Endothelial cell of umbilical vein (primary cell): ENCODE measurements around the gene RAB1A. TPM values are rescaled to one million over a fixed set of nuclear protein-coding genes. Genes with fewer than 3 reads are reported as not detected.

ENCODE experiments used
- BruUV-seq: library from RNA; stranded (reverse); fragments of 400-500 nt; replicated peaks from 2 replicates; lab custom pipeline; 2021; lab: Mats Ljungman, UMichigan
- CTCF ChIA-PET: fragments of 300-600, 350-600 bp; sonication (Branson Sonifier 250); formaldehyde crosslinking; loops from one replicate; lab custom pipeline; 2021; ENCODE audit warnings: antibody characterized with exemption, inconsistent platforms; lab: Charles Lee
- POLR2A ChIA-PET: fragments of 300-600, 350-600 bp; sonication (Branson Sonifier 250); formaldehyde crosslinking; loops from one replicate; lab custom pipeline; 2021; ENCODE audit warnings: antibody characterized with exemption, inconsistent platforms; lab: Charles Lee
- DNase-seq: peaks from one replicate; pipeline ENCODE4 v3.0.0-alpha.2; 2011; ENCODE audit warnings: low read depth, low spot score
- FAIRE-seq: peaks from 2 replicates; lab custom pipeline; 2011; peaks lifted over from hg19 to GRCh38; lab: Jason Lieb, UNC
- H2AFZ ChIP-seq: 2 replicates; pipeline ENCODE4 v1.6.0; 2012; ENCODE audit warnings: low read depth, low read length, control low read depth, inconsistent platforms
- H3K27ac ChIP-seq: 2 replicates; pipeline ENCODE4 v1.5.1; 2011; ENCODE audit warnings: low read depth, mild to moderate bottlenecking, control low read depth, low read length, moderate library complexity; ENCODE audit not compliant: insufficient read depth
- H3K27me3 ChIP-seq, 2 experiments: 2 replicates each; pipeline versions ENCODE4 v1.6.0 to v1.6.1; 2011; ENCODE audit warnings: low read length in 2 of 2, mixed read lengths in 1 of 2; ENCODE audit not compliant: control insufficient read depth in 2 of 2, insufficient read depth in 2 of 2
- H3K36me3 ChIP-seq, 2 experiments: 2 replicates in 1 of 2; 3 replicates in 1 of 2; pipeline ENCODE4 v1.5.1; 2011; ENCODE audit warnings: low read length in 2 of 2, mild to moderate bottlenecking in 1 of 2, moderate library complexity in 1 of 2; ENCODE audit not compliant: control insufficient read depth in 2 of 2, insufficient read depth in 2 of 2; ENCODE audit errors: extremely low read depth in 1 of 2
- H3K4me1 ChIP-seq: 3 replicates; pipeline ENCODE4 v1.5.1; 2011; ENCODE audit warnings: mild to moderate bottlenecking, low read length; ENCODE audit not compliant: control insufficient read depth, insufficient read depth; ENCODE audit errors: extremely low read depth
- H3K4me2 ChIP-seq: 2 replicates; pipeline ENCODE4 v1.6.1; 2011; ENCODE audit warnings: low read length, control low read depth, mixed read lengths; ENCODE audit not compliant: insufficient read depth
- H3K4me3 ChIP-seq, 3 experiments: fragments of 200-600 bp in 1 of 3; sonication (generic), shearing (Covaris generic) in 1 of 3; replicated peaks in 1 of 3; 2 replicates each; pipeline ENCODE4 v1.5.1; 2011 to 2016; ENCODE audit warnings: control low read depth in 3 of 3, low read length in 3 of 3, mild to moderate bottlenecking in 2 of 3, inconsistent platforms in 1 of 3, low read depth in 1 of 3, moderate library complexity in 1 of 3; ENCODE audit not compliant: insufficient read depth in 1 of 3
- H3K79me2 ChIP-seq: 2 replicates; pipeline ENCODE4 v1.6.0; 2012; ENCODE audit warnings: low read length, inconsistent platforms; ENCODE audit not compliant: control insufficient read depth, insufficient read depth
- H3K9ac ChIP-seq: replicated peaks from 2 replicates; pipeline ENCODE3; 2011; ENCODE audit warnings: low read length, control low read depth; ENCODE audit not compliant: insufficient read depth; ENCODE audit errors: extremely low read depth
- H3K9me1 ChIP-seq: replicated peaks from 3 replicates; pipeline ENCODE4 v1.6.0; 2011; ENCODE audit warnings: mild to moderate bottlenecking, low read length; ENCODE audit not compliant: control insufficient read depth, insufficient read depth; ENCODE audit errors: extremely low read depth
- H3K9me3 ChIP-seq: replicated peaks from 2 replicates; pipeline ENCODE4 v1.5.1; 2012; ENCODE audit warnings: low read length, inconsistent platforms; ENCODE audit not compliant: control insufficient read depth, insufficient read depth
- H4K20me1 ChIP-seq: replicated peaks from 2 replicates; pipeline ENCODE3; 2011; ENCODE audit warnings: mild to moderate bottlenecking, low read length; ENCODE audit not compliant: control insufficient read depth, insufficient read depth; ENCODE audit errors: extremely low read depth
- CTCF ChIP-seq, 2 donors: IDR thresholded peaks; 1 replicate in 1 of 2; 2 replicates in 1 of 2; pipeline ENCODE4 v1.5.1; 2011; ENCODE audit warnings: low read length in 2 of 2, mild to moderate bottlenecking in 2 of 2, moderate library complexity in 2 of 2, control low read depth in 1 of 2, inconsistent platforms in 1 of 2, low read depth in 1 of 2; ENCODE audit not compliant: insufficient read depth in 1 of 2; ENCODE audit errors: extremely low read depth in 1 of 2
- EZH2 ChIP-seq: IDR thresholded peaks from 2 replicates; pipeline ENCODE4 v1.6.1; 2012; ENCODE audit warnings: borderline replicate concordance, low read depth, mild to moderate bottlenecking, moderate library complexity, low read length, inconsistent platforms; ENCODE audit not compliant: severe bottlenecking
- FOS ChIP-seq: IDR thresholded peaks from 2 replicates; pipeline ENCODE4 v1.6.1; 2011; ENCODE audit warnings: mild to moderate bottlenecking, low read length, moderate library complexity, borderline replicate concordance; ENCODE audit not compliant: insufficient read depth
- GATA2 ChIP-seq: IDR thresholded peaks from 2 replicates; pipeline ENCODE4 v1.7.0; 2011; ENCODE audit warnings: low read depth, mild to moderate bottlenecking, moderate library complexity, mixed read lengths, low read length; ENCODE audit not compliant: insufficient read length, insufficient read depth
- JUN ChIP-seq: IDR thresholded peaks from 2 replicates; pipeline ENCODE4 v1.6.1; 2011; ENCODE audit warnings: borderline replicate concordance, low read depth; ENCODE audit not compliant: insufficient read length, insufficient read depth
- MAX ChIP-seq: IDR thresholded peaks from 2 replicates; pipeline ENCODE4 v1.6.1; 2011; ENCODE audit not compliant: insufficient read depth, insufficient read length
- MYC ChIP-seq: IDR thresholded peaks from one replicate; pipeline ENCODE4 v1.6.1; 2011; ENCODE audit warnings: mild to moderate bottlenecking, low read depth, low read length
- POLR2A ChIP-seq: IDR thresholded peaks from 2 replicates; pipeline ENCODE4 v1.6.1; 2012; ENCODE audit warnings: low read depth, mild to moderate bottlenecking, control low read depth, low read length
- POLR2AphosphoS5 ChIP-seq: IDR thresholded peaks from 2 replicates; pipeline ENCODE4 v1.6.1; 2012; ENCODE audit warnings: low read depth, mild to moderate bottlenecking, control low read depth, low read length, moderate library complexity; ENCODE audit not compliant: insufficient read depth
- dilution Hi-C: fragments of 300-500 bp; cut with MboI; formaldehyde crosslinking; loops from one replicate; pipeline ENCODE4 v1.15.0; 2019; ENCODE audit warnings: low sequenced_read_pairs; ENCODE audit not compliant: extremely low pct_ligation_motif_present
- intact Hi-C: fragments of 100-400 bp; cut with micrococcal nuclease; formaldehyde crosslinking; loops from one replicate; pipeline ENCODE4 v1.10.0; 2022
- polyA plus RNA-seq, 4 experiments: library from polyadenylated mRNA; depleted of rRNA in 3 of 4; stranded (reverse) in 3 of 4; unstranded in 1 of 4; fragments of >200 nt; gene quantifications; 2 replicates each; pipeline versions ENCODE4 v1.2.1 to v1.2.3, GENCODE V29; 2011 to 2012; ENCODE audit warnings: missing spikeins in 1 of 4
- total RNA-seq: library from RNA; stranded (reverse); gene quantifications from 2 replicates; pipeline ENCODE4 v1.2.3, GENCODE V29; 2021

RAB1A gene
- total and polyA plus RNA-seq, 2 donors (not counting 3 experiments of a cell fraction or from before 2014, with no cell fraction given), result 121 to 176 TPM

GRCh38 chr2:65137197-65137775 is 7.4 kb upstream of the RAB1A start:
- Histone ChIP-seq H3K4me2 (no peak overlapping the region), H3K9me3 (no peaks in the 10 kb centered on the region), H3K4me1 (no peaks in the 10 kb centered on the region), H4K20me1 (no peaks in the 10 kb centered on the region), H3K36me3 (no peaks in the 10 kb centered on the region), H3K9me1 (no peaks in the 10 kb centered on the region), H3K79me2 (no peaks in the 10 kb centered on the region), H3K27me3 (peaks cover 0 to 4% of the 10 kb centered on the region in 2 experiments), H3K27ac (no peak overlapping the region), H3K9ac (no peak overlapping the region), H2AFZ (no peak overlapping the region), H3K4me3 (no peak overlapping the region)
- BruUV-seq, result no TSS peak
- intact Hi-C loops, result no loop called here
- CTCF ChIA-PET, result interaction anchor here (1.0 to 3.5 kb wide), 3 partner anchors 31 to 73 kb away, joined by 3 to 14 read pairs (median 6); no protein-coding TSS in a partner anchor
- TF ChIP-seq GATA2, result no peak
- FAIRE-seq (no peak), DNase-seq (no peak)
- POLR2A ChIA-PET, result interaction anchor here (0.7 kb wide), 1 partner anchor 203 kb away, joined by 4 read pairs; no protein-coding TSS in a partner anchor
- dilution Hi-C loops, result no loop called here

GRCh38 chr2:65136253-65136652 is 6.3 kb upstream of the RAB1A start:
- no peak overlapping the region for H2AFZ ChIP-seq
- H3K27me3 ChIP-seq, result peaks cover 0 to 4% of the 10 kb centered on the region in 2 experiments
- H3K9ac ChIP-seq, result no peak overlapping the region
- dilution Hi-C loops (no loop called here), intact Hi-C loops (no loop called here)
- TF ChIP-seq POLR2A, result no peak
- no peak for TF ChIP-seq GATA2
- TF ChIP-seq CTCF (IDR thresholded peaks at IDR 0.05; ENCODE audit: extremely low read depth in 1 of 2, insufficient read depth in 1 of 2, low read depth in 1 of 2, low read length in 2 of 2), result no peak
- TF ChIP-seq JUN, result no peak
- no peak for TF ChIP-seq EZH2
- TF ChIP-seq MYC, result no peak
- no peak for TF ChIP-seq FOS
- TF ChIP-seq MAX, result no peak
- no peak for TF ChIP-seq POLR2AphosphoS5
- no TSS peak for BruUV-seq
- H3K4me3 ChIP-seq, result no peak overlapping the region
- H3K27ac ChIP-seq, result no peak overlapping the region
- H3K9me1 ChIP-seq, result no peaks in the 10 kb centered on the region
- no peaks in the 10 kb centered on the region for H3K9me3 ChIP-seq
- no peaks in the 10 kb centered on the region for H3K4me1 ChIP-seq
- FAIRE-seq (peak; percentile 24), DNase-seq (no peak)
- no peaks in the 10 kb centered on the region for H4K20me1 ChIP-seq
- no peaks in the 10 kb centered on the region for H3K36me3 ChIP-seq
- H3K79me2 ChIP-seq, result no peaks in the 10 kb centered on the region
- no peak overlapping the region for H3K4me2 ChIP-seq
- ChIA-PET POLR2A (no interaction called here), CTCF (interaction anchor here (1.0 to 2.3 kb wide), 2 partner anchors 51 to 72 kb away, joined by 3 to 6 read pairs; no protein-coding TSS in a partner anchor)
